Esophagus muscularis mucosa (tissue), 4 donors: Measurements from ENCODE around the gene CUX1. TPM values are rescaled to one million over a fixed set of nuclear protein-coding genes. Genes with fewer than 3 reads are reported as not detected.

ENCODE experiments used
- DNase-seq: peaks from one replicate; pipeline ENCODE4 v3.0.0-alpha.2; 2017; ENCODE audit errors: extremely low spot score
- H3K27ac ChIP-seq, 4 donors: fragments of 200-600 bp; sonication (generic); replicated peaks in 1 of 4; 1 replicate in 3 of 4; 2 replicates in 1 of 4; pipeline ENCODE4 v1.5.1; 2016 to 2019; ENCODE audit warnings: mild to moderate bottlenecking in 1 of 4
- H3K27me3 ChIP-seq, 4 donors: fragments of 200-600 bp; sonication (generic); one replicate each; pipeline versions ENCODE4 v1.5.1 to v1.6.0; 2016 to 2019
- H3K36me3 ChIP-seq, 4 donors: fragments of 200-600 bp; sonication (generic); one replicate each; pipeline ENCODE4 v1.5.1; 2016 to 2019
- H3K4me1 ChIP-seq, 4 donors: fragments of 200-600 bp; sonication (generic); one replicate each; pipeline ENCODE4 v1.5.1; 2016 to 2019
- H3K4me3 ChIP-seq, 4 donors: fragments of 200-600 bp; sonication (generic); 1 replicate in 2 of 4; 2 replicates in 2 of 4; pipeline ENCODE4 v1.5.1; 2016 to 2019; ENCODE audit warnings: mild to moderate bottlenecking in 4 of 4, moderate library complexity in 1 of 4
- H3K9me3 ChIP-seq, 4 donors: fragments of 200-600 bp; sonication (generic); 1 replicate in 3 of 4; 2 replicates in 1 of 4; pipeline ENCODE4 v1.5.1; 2016 to 2019
- CTCF ChIP-seq, 3 experiments: fragments of 200-600 bp in 2 of 3; fragments of 450-650 bp in 1 of 3; sonication (generic) in 2 of 3; IDR thresholded peaks; one replicate each; pipeline ENCODE4 v1.5.1; 2017 to 2019; ENCODE audit warnings: antibody characterized with exemption in 3 of 3, mild to moderate bottlenecking in 2 of 3, moderate library complexity in 1 of 3
- EP300 ChIP-seq: sonication (generic); formaldehyde crosslinking; IDR thresholded peaks from one replicate; pipeline ENCODE4 v1.6.1; 2017; ENCODE audit warnings: antibody characterized with exemption
- POLR2A ChIP-seq: fragments of 450-650 bp; IDR thresholded peaks from one replicate; pipeline ENCODE4 v1.6.1; 2017; ENCODE audit warnings: antibody characterized with exemption, moderate library complexity, mild to moderate bottlenecking, low read depth
- POLR2AphosphoS5 ChIP-seq, 2 donors: sonication (generic); formaldehyde crosslinking; IDR thresholded peaks; one replicate each; pipeline ENCODE4 v1.6.1; 2017; ENCODE audit warnings: antibody characterized with exemption in 2 of 2
- WGBS: methylation state at CpG from one replicate; pipeline ENCODE4 v1.1.5; 2018; 5-methylcytosine and 5-hydroxymethylcytosine counted together
- intact Hi-C: fragments of 100-400 bp; cut with DNase I; formaldehyde crosslinking; loops from one replicate; pipeline ENCODE4 v1.15.1; 2023
- total RNA-seq, 4 donors: library from RNA; depleted of rRNA; stranded (reverse); fragments of >200 nt; gene quantifications; one replicate each; pipeline versions ENCODE4 v1.1.0 to v1.2.1, GENCODE V29; 2016

Gene CUX1
- total RNA-seq, 4 donors from 2014 or later, result 61.5 to 136 (median 92.3) TPM

- Histone ChIP-seq H3K27me3 (no peaks in the 10 kb centered on the region), H3K9me3 (no peaks in the 10 kb centered on the region), H3K4me3 (no peak overlapping the region), H3K4me1 (peaks cover 31 to 38% (median 32%) of the 10 kb centered on the region in 4 donors), H3K36me3 (peaks cover 0 to 41% (median 29%) of the 10 kb centered on the region in 4 donors), H3K27ac (no peak overlapping the region)
- intact Hi-C loops, result no loop called here
- TF ChIP-seq CTCF (IDR thresholded peaks at IDR 0.05), result no peak
- TF ChIP-seq EP300, result no peak
- no peak for TF ChIP-seq POLR2A
- TF ChIP-seq POLR2AphosphoS5 (IDR thresholded peaks at IDR 0.05), result no peak
- 91% methylated on average over 15 of the region's 15 CpGs for WGBS
- no peak for DNase-seq
Observed at GRCh38 chr7:101916876-101917275, 99.5 kb downstream of the CUX1 start.

GRCh38 chr7:101917566-101917965, 100.1 kb downstream of the CUX1 start:
- 96% methylated on average over 11 of the region's 11 CpGs for WGBS
- no peak for DNase-seq
- intact Hi-C loops, result no loop called here

GRCh38 chr7:101918426-101918825, 101.0 kb downstream of the CUX1 start:
- intact Hi-C loops, result no loop called here
- DNase-seq, result no peak
- peaks cover 22 to 32% (median 28%) of the 10 kb centered on the region in 4 donors for H3K4me1 ChIP-seq

More at GRCh38 chr7:101917566-101917965, 100.1 kb downstream of the CUX1 start:
- Histone ChIP-seq H3K27me3 (no peaks in the 10 kb centered on the region), H3K4me1 (peaks cover 24 to 32% (median 28%) of the 10 kb centered on the region in 4 donors), H3K27ac (no peak overlapping the region), H3K36me3 (peaks cover 0 to 41% (median 29%) of the 10 kb centered on the region in 4 donors), H3K4me3 (no peak overlapping the region), H3K9me3 (no peaks in the 10 kb centered on the region)
- no peak for TF ChIP-seq CTCF (IDR thresholded peaks at IDR 0.05)
- TF ChIP-seq POLR2AphosphoS5 (IDR thresholded peaks at IDR 0.05), result no peak
- no peak for TF ChIP-seq EP300
- no peak for TF ChIP-seq POLR2A

GRCh38 chr7:101919363-101920115, 102.1 kb downstream of the CUX1 start:
- H3K4me1 ChIP-seq, result peaks cover 22 to 32% (median 27%) of the 10 kb centered on the region in 4 donors
- 92% methylated on average over 22 of the region's 24 CpGs for WGBS
- no peak overlapping the region for H3K4me3 ChIP-seq
- peaks cover 0 to 41% (median 29%) of the 10 kb centered on the region in 4 donors for H3K36me3 ChIP-seq
- DNase-seq, result no peak
- no peak for TF ChIP-seq POLR2A
- TF ChIP-seq CTCF (IDR thresholded peaks at IDR 0.05), result no peak
- no peak for TF ChIP-seq EP300
- TF ChIP-seq POLR2AphosphoS5 (IDR thresholded peaks at IDR 0.05), result no peak
- no peaks in the 10 kb centered on the region for H3K27me3 ChIP-seq
- no peak overlapping the region for H3K27ac ChIP-seq
- no peaks in the 10 kb centered on the region for H3K9me3 ChIP-seq
- intact Hi-C loops, result no loop called here

More at GRCh38 chr7:101918426-101918825, 101.0 kb downstream of the CUX1 start:
- Histone ChIP-seq H3K36me3 (peaks cover 0 to 41% (median 29%) of the 10 kb centered on the region in 4 donors), H3K9me3 (no peaks in the 10 kb centered on the region), H3K27me3 (no peaks in the 10 kb centered on the region), H3K27ac (no peak overlapping the region), H3K4me3 (no peak overlapping the region)
- 96% methylated on average over 7 of the region's 9 CpGs for whole genome bisulfite sequencing
- TF ChIP-seq CTCF (IDR thresholded peaks at IDR 0.05) (no peak), EP300 (no peak), POLR2A (no peak), POLR2AphosphoS5 (IDR thresholded peaks at IDR 0.05) (no peak)
